H1 (cell line): ENCODE data around the gene TEKT1. TPM values are rescaled to one million over a fixed set of nuclear protein-coding genes. Genes with fewer than 3 reads are reported as not detected.

ENCODE experiments used
- CTCF ChIA-PET: fragments of 300-600 bp; sonication (Branson Sonifier 250); formaldehyde crosslinking; loops from one replicate; lab custom pipeline; 2021; ENCODE audit not compliant: partially characterized antibody; lab: Charles Lee
- POLR2A ChIA-PET: fragments of 300-600 bp; sonication (Branson Sonifier 250); formaldehyde crosslinking; loops from one replicate; lab custom pipeline; 2021; ENCODE audit warnings: inconsistent platforms; ENCODE audit not compliant: partially characterized antibody; lab: Charles Lee
- DNase-seq, 2 experiments: peaks; one replicate each; pipeline versions ENCODE4 v3.0.0 to v3.0.0-alpha.2; 2010 to 2022; ENCODE audit warnings: low spot score in 2 of 2, low read depth in 1 of 2, mixed read lengths in 1 of 2
- FAIRE-seq: peaks from 2 replicates; lab custom pipeline; 2011; peaks lifted over from hg19 to GRCh38; lab: Jason Lieb, UNC
- H2AFZ ChIP-seq: 2 replicates; pipeline ENCODE4 v1.8.1; 2012; ENCODE audit warnings: low read length, inconsistent platforms
- H2AK5ac ChIP-seq: 2 replicates; pipeline ENCODE4 v1.6.1; 2013; ENCODE audit warnings: low read depth, low read length
- H2BK120ac ChIP-seq: replicated peaks from 2 replicates; pipeline ENCODE3; 2013; ENCODE audit warnings: low read depth, low read length, inconsistent platforms
- H2BK12ac ChIP-seq: 2 replicates; pipeline ENCODE4 v1.6.1; 2013; ENCODE audit warnings: low read depth, low read length
- H2BK15ac ChIP-seq: 2 replicates; pipeline ENCODE4 v1.6.1; 2013; ENCODE audit warnings: low read length
- H2BK20ac ChIP-seq: 2 replicates; pipeline ENCODE4 v1.6.1; 2013; ENCODE audit warnings: low read length
- H2BK5ac ChIP-seq: 2 replicates; pipeline ENCODE4 v1.6.1; 2013; ENCODE audit warnings: low read depth, low read length
- H3K14ac ChIP-seq: 2 replicates; pipeline ENCODE4 v1.6.1; 2013; ENCODE audit warnings: inconsistent platforms; ENCODE audit not compliant: insufficient read length
- H3K18ac ChIP-seq: 2 replicates; pipeline ENCODE4 v1.6.1; 2013; ENCODE audit warnings: low read length; ENCODE audit errors: extremely low read depth
- H3K23ac ChIP-seq: 2 replicates; pipeline ENCODE4 v1.6.1; 2013; ENCODE audit warnings: inconsistent platforms; ENCODE audit not compliant: insufficient read length
- H3K23me2 ChIP-seq: 2 replicates; pipeline ENCODE4 v1.6.1; 2013; ENCODE audit warnings: low read depth, low read length
- H3K27ac ChIP-seq: 2 replicates; pipeline ENCODE4 v1.6.1; 2011; ENCODE audit warnings: low read depth, low read length, inconsistent platforms
- H3K27me3 ChIP-seq, 4 experiments: replicated peaks in 1 of 4; 1 replicate in 1 of 4; 2 replicates in 3 of 4; pipeline versions ENCODE4 v1.6.1 to v1.8.1; 2011 to 2013; ENCODE audit warnings: low read length in 3 of 4, mild to moderate bottlenecking in 3 of 4, inconsistent platforms in 2 of 4, mixed read lengths in 2 of 4, moderate library complexity in 1 of 4; ENCODE audit not compliant: control insufficient read depth in 3 of 4, insufficient read depth in 3 of 4; ENCODE audit errors: extremely low read depth in 1 of 4
- H3K36me3 ChIP-seq, 4 experiments: 2 replicates each; pipeline versions ENCODE4 v1.6.1 to v1.8.1; 2011 to 2013; ENCODE audit warnings: mild to moderate bottlenecking in 4 of 4, low read length in 3 of 4, moderate library complexity in 2 of 4, control low read depth in 1 of 4, inconsistent platforms in 1 of 4; ENCODE audit not compliant: insufficient read depth in 4 of 4, control insufficient read depth in 2 of 4
- H3K4ac ChIP-seq: replicated peaks from 2 replicates; pipeline ENCODE3; 2013; ENCODE audit warnings: low read length, low read depth, mixed read lengths, inconsistent platforms; ENCODE audit not compliant: insufficient read length
- H3K4me1 ChIP-seq, 4 experiments: replicated peaks in 1 of 4; 1 replicate in 1 of 4; 2 replicates in 3 of 4; pipeline versions ENCODE4 v1.6.1 to v1.8.1; 2011 to 2013; ENCODE audit warnings: low read length in 3 of 4, inconsistent platforms in 2 of 4, mixed read lengths in 1 of 4; ENCODE audit not compliant: insufficient read depth in 4 of 4, control insufficient read depth in 3 of 4
- H3K4me2 ChIP-seq, 2 experiments: 2 replicates each; pipeline versions ENCODE4 v1.6.1 to v1.8.1; 2011 to 2013; ENCODE audit warnings: low read depth in 2 of 2, low read length in 2 of 2, control low read depth in 1 of 2, inconsistent platforms in 1 of 2, mild to moderate bottlenecking in 1 of 2; ENCODE audit not compliant: insufficient read depth in 1 of 2
- H3K4me3 ChIP-seq, 4 experiments: fragments of 200-600, 300-600 bp in 1 of 4; sonication (generic), shearing (Covaris generic), sonication (Bioruptor Twin) in 1 of 4; 2 replicates each; pipeline versions ENCODE4 v1.5.1 to v1.8.1; 2011 to 2016; ENCODE audit warnings: low read length in 4 of 4, low read depth in 3 of 4, control low read depth in 2 of 4, inconsistent platforms in 2 of 4, mild to moderate bottlenecking in 2 of 4, mixed read lengths in 1 of 4, moderate library complexity in 1 of 4; ENCODE audit not compliant: insufficient read depth in 2 of 4; ENCODE audit errors: extremely low read depth in 1 of 4
- H3K56ac ChIP-seq: replicated peaks from 2 replicates; pipeline ENCODE3; 2013; ENCODE audit warnings: low read depth, mild to moderate bottlenecking, mixed read lengths, low read length, inconsistent platforms; ENCODE audit not compliant: insufficient read length
- H3K79me1 ChIP-seq: 2 replicates; pipeline ENCODE4 v1.6.1; 2013; ENCODE audit warnings: low read depth, low read length, control low read depth
- H3K79me2 ChIP-seq, 2 experiments: 2 replicates each; pipeline versions ENCODE4 v1.6.1 to v1.8.1; 2012 to 2013; ENCODE audit warnings: low read length in 2 of 2, mild to moderate bottlenecking in 2 of 2, inconsistent platforms in 1 of 2; ENCODE audit not compliant: insufficient read depth in 2 of 2, control insufficient read depth in 1 of 2
- H3K9ac ChIP-seq, 4 experiments: replicated peaks in 1 of 4; 1 replicate in 1 of 4; 2 replicates in 3 of 4; pipeline versions ENCODE4 v1.6.1 to v1.8.1; 2011 to 2013; ENCODE audit warnings: low read depth in 3 of 4, low read length in 3 of 4, control low read depth in 2 of 4, mild to moderate bottlenecking in 2 of 4, moderate library complexity in 2 of 4, inconsistent platforms in 1 of 4; ENCODE audit errors: extremely low read depth in 1 of 4
- H3K9me3 ChIP-seq, 2 experiments: 2 replicates each; pipeline versions ENCODE4 v1.6.1 to v1.8.1; 2012 to 2013; ENCODE audit warnings: mild to moderate bottlenecking in 2 of 2, moderate library complexity in 2 of 2, control low read depth in 1 of 2, inconsistent platforms in 1 of 2, low read depth in 1 of 2, low read length in 1 of 2, mixed read lengths in 1 of 2; ENCODE audit not compliant: insufficient read depth in 2 of 2
- H4K20me1 ChIP-seq, 2 experiments: replicated peaks in 1 of 2; 2 replicates each; pipeline versions ENCODE3 to v1.8.1; 2011 to 2013; ENCODE audit warnings: inconsistent platforms in 2 of 2, low read length in 2 of 2, mild to moderate bottlenecking in 1 of 2; ENCODE audit not compliant: insufficient read depth in 2 of 2, control insufficient read depth in 1 of 2
- H4K5ac ChIP-seq: 2 replicates; pipeline ENCODE4 v1.6.1; 2013; ENCODE audit warnings: low read length, low read depth, mixed read lengths, inconsistent platforms; ENCODE audit not compliant: insufficient read length
- H4K8ac ChIP-seq: 2 replicates; pipeline ENCODE4 v1.8.0; 2013; ENCODE audit warnings: mild to moderate bottlenecking, moderate library complexity, low read length, inconsistent platforms; ENCODE audit not compliant: insufficient read depth; ENCODE audit errors: extremely low read depth
- H4K91ac ChIP-seq: replicated peaks from 2 replicates; pipeline ENCODE3; 2013; ENCODE audit warnings: low read length, mixed read lengths, inconsistent platforms; ENCODE audit not compliant: insufficient read length
- CBX8 ChIP-seq: fragments of 300-800, 300-1000 bp; sonication (generic); IDR thresholded peaks from 2 replicates; pipeline ENCODE4 v1.7.1; 2016; ENCODE audit warnings: low read depth, low read length, borderline replicate concordance
- CEBPB ChIP-seq: IDR thresholded peaks from 2 replicates; pipeline ENCODE4 v1.6.1; 2012; ENCODE audit warnings: low read depth, low read length
- EZH2 ChIP-seq: fragments of 200-600 bp; sonication (generic); IDR thresholded peaks from 2 replicates; pipeline ENCODE4 v1.7.1; 2012; ENCODE audit warnings: low read depth, mild to moderate bottlenecking, moderate library complexity, low read length, inconsistent platforms; ENCODE audit not compliant: severe bottlenecking
- FOSL1 ChIP-seq: IDR thresholded peaks from 2 replicates; pipeline ENCODE4 v1.6.1; 2011; ENCODE audit warnings: mild to moderate bottlenecking, low read depth, low read length, moderate library complexity; ENCODE audit not compliant: insufficient read depth
- JUND ChIP-seq: IDR thresholded peaks from 2 replicates; pipeline ENCODE4 v1.6.1; 2011; ENCODE audit warnings: mild to moderate bottlenecking, improper control_type of control experiment, low read length
- KDM4A ChIP-seq: IDR thresholded peaks from one replicate; pipeline ENCODE4 v1.7.1; 2012; ENCODE audit warnings: low read depth, mild to moderate bottlenecking, moderate library complexity, low read length, inconsistent platforms; ENCODE audit not compliant: severe bottlenecking
- NRF1 ChIP-seq: IDR thresholded peaks from 2 replicates; pipeline ENCODE4 v1.6.1; 2011; ENCODE audit warnings: mild to moderate bottlenecking, low read depth, low read length, improper control_type of control experiment
- SIN3A ChIP-seq, 2 experiments: IDR thresholded peaks in 1 of 2; conservative IDR thresholded peaks in 1 of 2; 2 replicates each; pipeline ENCODE4 v1.6.1; 2011 to 2012; ENCODE audit warnings: low read length in 2 of 2, improper control_type of control experiment in 1 of 2, low read depth in 1 of 2, mild to moderate bottlenecking in 1 of 2
- SIRT6 ChIP-seq: IDR thresholded peaks from one replicate; pipeline ENCODE4 v1.7.1; 2012; ENCODE audit warnings: low read length, inconsistent platforms
- TAF1 ChIP-seq: IDR thresholded peaks from 2 replicates; pipeline ENCODE4 v1.6.1; 2011; ENCODE audit warnings: mild to moderate bottlenecking, low read depth, low read length
- WGBS, 2 experiments: shearing (Covaris generic) in 1 of 2; methylation state at CpG; one replicate each; pipeline versions ENCODE4 v1.1.6 to v1.1.7; 2013 to 2015; ENCODE audit warnings: low lambda C conversion rate in 2 of 2, mixed read lengths in 2 of 2, inconsistent platforms in 1 of 2, low coverage in 1 of 2, missing lambda C conversion rate in 1 of 2; ENCODE audit not compliant: insufficient replicate concordance in 2 of 2, insufficient coverage in 1 of 2, insufficient read length in 1 of 2; ENCODE audit errors: extremely low coverage in 1 of 2, missing lambda C conversion rate in 1 of 2; 5-methylcytosine and 5-hydroxymethylcytosine counted together
- polyA plus RNA-seq, 7 experiments: library from polyadenylated mRNA; depleted of rRNA in 3 of 7; stranded (reverse) in 5 of 7; unstranded in 2 of 7; fragments of >200 nt in 5 of 7; fragments of 200-250 nt in 2 of 7; gene quantifications; 1 replicate in 5 of 7; 2 replicates in 1 of 7; 4 replicates in 1 of 7; pipeline versions ENCODE4 v1.2.1 to v1.2.3, GENCODE V29; 2011 to 2013; ENCODE audit warnings: missing spikeins in 2 of 7, mixed read lengths in 2 of 7
- total RNA-seq: library from RNA; stranded (reverse); fragmentation: NEBNext Ultra II Directional; extraction: Animal tissue kit (Norgen Biotek cat#: 25700); gene quantifications from 2 replicates; pipeline ENCODE4 v1.2.1, GENCODE V29; 2021

The TEKT1 gene
- total and polyA plus RNA-seq, 2 of the 8 experiments (the other 6 are each of a cell fraction or from before 2014, with no cell fraction given): not detected

DNA sequence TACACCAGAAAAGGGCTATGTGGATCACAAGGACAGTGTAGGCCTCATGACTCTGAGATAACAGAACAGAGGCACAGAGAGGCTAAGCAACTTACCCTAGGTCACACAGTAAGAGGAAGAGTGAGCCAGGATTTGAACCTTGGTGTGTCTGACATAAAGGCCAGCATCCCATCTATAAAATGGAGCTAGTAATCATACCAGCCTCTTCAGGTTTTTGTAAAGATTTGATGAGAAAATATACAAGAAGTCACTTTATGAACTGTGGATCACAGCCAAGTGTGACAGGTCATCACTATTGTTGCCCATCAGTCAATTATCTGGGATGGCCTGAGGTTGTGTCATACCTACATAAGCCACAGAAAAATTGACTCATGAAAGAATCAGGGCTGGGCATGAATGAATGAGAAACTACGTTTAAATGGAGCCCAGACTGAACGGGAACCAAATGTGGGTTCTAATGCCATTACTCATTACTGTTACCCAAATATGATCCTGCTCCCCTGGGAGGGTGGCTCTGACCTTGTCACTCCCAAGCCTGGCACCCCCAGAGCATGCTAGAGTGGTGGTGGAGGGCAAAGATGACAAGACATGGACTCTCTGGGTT lies 34.5 kb downstream of the TEKT1 start:
- 77% methylated on average over 2 of the region's 2 CpGs; no CpG with 5 or more reads in 1 of the 2 experiments for WGBS, 2 experiments
- H3K27me3 ChIP-seq: peaks cover 0 to 9% (median 2%) of the 10 kb centered on the region in 4 experiments; a peak in 2 of 7 replicates
- peaks cover 5 to 16% (median 6%) of the 10 kb centered on the region in 4 experiments for H3K4me1 ChIP-seq
- no peaks in the 10 kb centered on the region; the same call in 1 of the 2 replicates for H3K23me2 ChIP-seq
- no peak overlapping the region for H4K5ac ChIP-seq
- no peak overlapping the region for H3K9ac ChIP-seq
- no peak overlapping the region for H3K18ac ChIP-seq
- H3K4me3 ChIP-seq: no peak overlapping the region
- H3K23ac ChIP-seq: no peak overlapping the region
- no peak for TF ChIP-seq SIRT6
- TF ChIP-seq CBX8: no peak
- no peak for TF ChIP-seq NRF1
- no peak for TF ChIP-seq TAF1
- no peak for TF ChIP-seq FOSL1
- no peak for TF ChIP-seq KDM4A
- TF ChIP-seq SIN3A (conservative IDR thresholded peaks at IDR 0.05 in 1 of 2, IDR thresholded peaks at IDR 0.05 in 1 of 2; ENCODE audit: low read depth in 1 of 2, low read length in 2 of 2): no peak
- no peak for TF ChIP-seq EZH2
- no peak for TF ChIP-seq CEBPB
- no peak for TF ChIP-seq JUND
- no peak overlapping the region for H3K14ac ChIP-seq
- ChIA-PET POLR2A (no interaction called here), CTCF (interaction anchor here (2.7 kb wide), 1 partner anchor 96 kb away, joined by 8 read pairs; no protein-coding TSS in a partner anchor)
- H3K56ac ChIP-seq: no peak overlapping the region
- H2BK5ac ChIP-seq: no peak overlapping the region
- no peak overlapping the region for H2AK5ac ChIP-seq
- DNase-seq (no peak), FAIRE-seq (no peak)
- H2BK20ac ChIP-seq: no peak overlapping the region
- H2BK15ac ChIP-seq: no peak overlapping the region
- H4K91ac ChIP-seq: no peak overlapping the region
- no peak overlapping the region for H3K4ac ChIP-seq
- H2BK12ac ChIP-seq: no peak overlapping the region
- H2BK120ac ChIP-seq: no peak overlapping the region
- no peaks in the 10 kb centered on the region for H3K36me3 ChIP-seq
- no peaks in the 10 kb centered on the region for H4K20me1 ChIP-seq
- H3K4me2 ChIP-seq: no peak overlapping the region
- H3K27ac ChIP-seq: no peak overlapping the region
- H3K79me1 ChIP-seq: no peaks in the 10 kb centered on the region; the same call in 1 of the 2 replicates
- H2AFZ ChIP-seq: no peak overlapping the region
- H4K8ac ChIP-seq: no peak overlapping the region
- no peaks in the 10 kb centered on the region for H3K79me2 ChIP-seq
- H3K9me3 ChIP-seq: no peaks in the 10 kb centered on the region
